Measurements from ENCODE around the gene ARHGEF18. TPM values are rescaled to one million over a fixed set of nuclear protein-coding genes. Genes with fewer than 3 reads are reported as not detected.

Gene ARHGEF18
- total RNA-seq, 1 donor from 2014 or later, result 44.6 TPM

DNA sequence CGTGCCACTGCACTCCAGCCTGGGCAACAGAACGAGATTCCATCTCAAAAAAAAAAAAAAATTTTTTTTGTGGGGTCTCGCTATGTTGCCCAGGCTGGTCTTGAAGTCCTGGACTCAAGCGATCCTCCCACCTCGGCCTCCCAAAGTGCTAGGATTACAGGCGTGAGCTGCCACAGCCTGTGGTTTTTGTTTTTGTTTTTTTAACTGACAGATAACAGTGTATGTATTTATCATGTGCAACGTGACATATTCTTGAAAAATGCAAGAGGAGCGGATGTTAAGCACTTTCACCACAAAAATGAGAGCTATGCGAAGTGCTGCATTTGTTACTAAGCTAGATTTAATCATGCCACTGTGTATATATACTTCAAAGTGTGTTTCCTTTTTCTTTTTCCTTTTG lies 49.0 kb downstream of the ARHGEF18 start:
- TF ChIP-seq EZH2 (IDR thresholded peaks at IDR 0.05; ENCODE audit: insufficient read depth, low read length), result no peak
- TF ChIP-seq, protein P1, sequence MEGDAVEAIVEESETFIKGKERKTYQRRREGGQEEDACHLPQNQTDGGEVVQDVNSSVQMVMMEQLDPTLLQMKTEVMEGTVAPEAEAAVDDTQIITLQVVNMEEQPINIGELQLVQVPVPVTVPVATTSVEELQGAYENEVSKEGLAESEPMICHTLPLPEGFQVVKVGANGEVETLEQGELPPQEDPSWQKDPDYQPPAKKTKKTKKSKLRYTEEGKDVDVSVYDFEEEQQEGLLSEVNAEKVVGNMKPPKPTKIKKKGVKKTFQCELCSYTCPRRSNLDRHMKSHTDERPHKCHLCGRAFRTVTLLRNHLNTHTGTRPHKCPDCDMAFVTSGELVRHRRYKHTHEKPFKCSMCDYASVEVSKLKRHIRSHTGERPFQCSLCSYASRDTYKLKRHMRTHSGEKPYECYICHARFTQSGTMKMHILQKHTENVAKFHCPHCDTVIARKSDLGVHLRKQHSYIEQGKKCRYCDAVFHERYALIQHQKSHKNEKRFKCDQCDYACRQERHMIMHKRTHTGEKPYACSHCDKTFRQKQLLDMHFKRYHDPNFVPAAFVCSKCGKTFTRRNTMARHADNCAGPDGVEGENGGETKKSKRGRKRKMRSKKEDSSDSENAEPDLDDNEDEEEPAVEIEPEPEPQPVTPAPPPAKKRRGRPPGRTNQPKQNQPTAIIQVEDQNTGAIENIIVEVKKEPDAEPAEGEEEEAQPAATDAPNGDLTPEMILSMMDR (IDR thresholded peaks at IDR 0.05; ENCODE audit: insufficient read depth, low read depth, low read length), result no peak
- H3K4me2 ChIP-seq (ENCODE audit: low read length), result peak overlapping the region; percentile 80
- H3K9ac ChIP-seq (ENCODE audit: low read length), result peak overlapping the region; percentile 68
- FAIRE-seq (peak; percentile 73), DNase-seq (ENCODE audit: low read depth) (peak; percentile 97)
- no peaks in the 10 kb centered on the region for H3K27me3 ChIP-seq (ENCODE audit: insufficient read depth, low read length)
- Mint-ChIP-seq H3K27ac (ENCODE audit: unreplicated experiment) (peak overlapping the region; percentile 84), H3K36me3 (ENCODE audit: low read depth, unreplicated experiment) (peaks cover 6% of the 10 kb centered on the region), H3K9me3 (ENCODE audit: unreplicated experiment) (peaks cover 2% of the 10 kb centered on the region), H3K27me3 (ENCODE audit: low read depth, unreplicated experiment) (no peaks in the 10 kb centered on the region), H3K4me1 (ENCODE audit: low read depth, unreplicated experiment) (peaks cover 24% of the 10 kb centered on the region), H3K4me3 (ENCODE audit: unreplicated experiment) (peak overlapping the region; percentile 34)
- peaks cover 55% of the 10 kb centered on the region for H3K79me2 ChIP-seq (ENCODE audit: insufficient read depth, low read length)
- H3K4me3 ChIP-seq (ENCODE audit: insufficient read depth, low read depth, low read length), result no peak overlapping the region
- no peaks in the 10 kb centered on the region for H3K36me3 ChIP-seq (ENCODE audit: insufficient read depth, low read length)
- H3K9me3 ChIP-seq (ENCODE audit: insufficient read depth, low read depth, low read length), result no peaks in the 10 kb centered on the region
- H4K20me1 ChIP-seq (ENCODE audit: insufficient read depth, low read length), result peaks cover 47% of the 10 kb centered on the region
- H3K4me1 ChIP-seq (ENCODE audit: insufficient read depth, low read length), result peaks cover 33% of the 10 kb centered on the region
- peak overlapping the region; percentile 82 for H3K27ac ChIP-seq (ENCODE audit: low read depth, low read length)
- H2AFZ ChIP-seq (ENCODE audit: low read depth, low read length), result no peak overlapping the region

Other genes with a start within 250 kb of the ARHGEF18 start
- 7.9 and 9.2 TPM in 2 replicates for gene INSR, start 54.5 kb upstream of the ARHGEF18 start, total RNA-seq
- 1.7 and 2.2 TPM in 2 replicates for gene PEX11G, start 140.1 kb downstream of the ARHGEF18 start, total RNA-seq
- gene ZNF358, start 167.2 kb downstream of the ARHGEF18 start, total RNA-seq, result 39.8 and 41.1 TPM in 2 replicates
- 26.2 and 27.5 TPM in 2 replicates for gene MCOLN1, start 173.7 kb downstream of the ARHGEF18 start, total RNA-seq
- gene PNPLA6, start 186.8 kb downstream of the ARHGEF18 start, total RNA-seq, result 81.9 and 90.2 TPM in 2 replicates
- gene CAMSAP3, start 246.9 kb downstream of the ARHGEF18 start, total RNA-seq, result 2.8 and 4.1 TPM in 2 replicates